Fibroblast of upper back skin (primary cell): ENCODE results near the gene MDGA2.

Source experiments
- DNase-seq: peaks from one replicate; pipeline ENCODE4 v3.0.0-alpha.2; 2013

The MDGA2 gene

GRCh38 chr14:47471075-47471474 lies 204.3 kb downstream of the MDGA2 start:
- DNase-seq: no peak

GRCh38 chr14:47466916-47467315 lies 208.5 kb downstream of the MDGA2 start:
- DNase-seq: no peak

- no peak for DNase-seq
Measured at GRCh38 chr14:47454025-47454424, 221.4 kb downstream of the MDGA2 start.

- no peak for DNase-seq
Measured at GRCh38 chr14:47447076-47447475, 228.3 kb downstream of the MDGA2 start.

GRCh38 chr14:47442211-47442610 lies 233.2 kb downstream of the MDGA2 start:
- peak; percentile 6 for DNase-seq

- no peak for DNase-seq
Measured at GRCh38 chr14:47439953-47440352, 235.5 kb downstream of the MDGA2 start.

GRCh38 chr14:47438650-47439140 lies 236.7 kb downstream of the MDGA2 start:
- DNase-seq: peak; percentile 65

DNA sequence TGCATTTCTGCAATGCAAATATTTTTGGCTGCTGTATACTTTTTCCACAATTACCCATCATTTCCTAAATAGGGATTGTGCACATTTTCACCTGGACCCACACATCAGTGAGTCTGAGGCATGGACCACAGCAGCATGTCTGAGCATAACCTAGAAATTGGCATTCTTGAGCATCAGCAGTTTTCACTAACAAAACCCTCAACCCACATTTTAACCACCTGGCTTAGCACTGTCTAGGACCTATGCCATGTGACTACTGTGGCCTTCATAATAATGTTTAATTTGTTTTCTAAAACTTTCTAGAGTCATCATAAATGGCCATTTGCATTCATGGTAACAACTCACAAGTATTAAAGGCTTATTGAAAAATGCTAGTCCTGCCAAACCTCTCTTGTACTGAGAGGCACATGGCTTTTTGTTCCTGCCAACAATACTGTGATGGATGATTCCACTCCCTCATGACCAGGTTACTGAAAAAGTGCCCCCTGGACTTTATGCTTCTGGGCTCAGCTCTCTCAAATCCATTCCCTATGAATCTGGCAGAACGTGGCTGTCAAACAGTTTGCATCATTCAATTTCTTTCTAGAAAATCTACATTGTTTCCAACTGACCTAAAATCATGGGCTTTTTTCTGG lies 240.0 kb downstream of the MDGA2 start:
- no peak for DNase-seq

DNA sequence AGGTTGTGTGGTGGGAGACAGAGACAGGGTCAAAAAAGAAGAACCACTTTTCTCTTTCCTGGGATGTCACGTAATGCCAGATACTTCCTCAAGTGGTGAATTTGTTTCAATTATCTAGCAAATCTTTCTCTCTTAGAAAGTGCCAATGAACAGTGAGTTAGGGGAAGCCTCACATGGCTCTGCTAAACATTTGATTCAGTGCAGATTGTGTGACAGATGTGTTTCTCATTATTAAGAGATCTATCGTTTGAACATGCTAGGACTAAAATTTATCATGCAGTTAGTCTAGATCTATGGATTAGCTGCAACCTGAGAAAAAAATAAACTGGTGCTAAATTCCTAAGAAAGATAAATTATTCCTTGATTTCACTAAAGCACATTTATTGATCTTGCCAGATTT lies 247.8 kb downstream of the MDGA2 start:
- DNase-seq: no peak

- DNase-seq: no peak
Measured at GRCh38 chr14:47425302-47425701, 250.1 kb downstream of the MDGA2 start.

- no peak for DNase-seq
Measured at GRCh38 chr14:47422191-47422590, 253.2 kb downstream of the MDGA2 start.

- DNase-seq: no peak
Measured at GRCh38 chr14:47411523-47411922, 263.9 kb downstream of the MDGA2 start.

DNA sequence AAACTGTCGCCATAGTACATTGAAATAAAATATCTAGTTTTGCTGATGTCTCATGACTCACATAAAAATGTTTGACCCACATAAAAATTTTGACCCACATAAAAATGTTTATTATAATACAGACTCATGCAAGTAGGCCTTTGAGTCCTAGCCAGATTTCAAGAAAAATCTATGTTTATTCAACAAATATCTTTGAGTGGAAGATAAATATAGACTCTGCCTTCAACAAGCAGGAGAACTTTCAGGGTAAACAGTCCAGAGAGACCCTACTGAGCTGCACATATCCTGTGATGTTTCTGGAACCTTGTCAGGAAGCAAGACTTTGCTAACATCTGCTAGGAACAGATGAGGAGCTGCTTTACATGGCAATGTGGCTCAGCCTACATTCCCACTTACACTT lies 283.1 kb downstream of the MDGA2 start:
- DNase-seq: no peak

DNA sequence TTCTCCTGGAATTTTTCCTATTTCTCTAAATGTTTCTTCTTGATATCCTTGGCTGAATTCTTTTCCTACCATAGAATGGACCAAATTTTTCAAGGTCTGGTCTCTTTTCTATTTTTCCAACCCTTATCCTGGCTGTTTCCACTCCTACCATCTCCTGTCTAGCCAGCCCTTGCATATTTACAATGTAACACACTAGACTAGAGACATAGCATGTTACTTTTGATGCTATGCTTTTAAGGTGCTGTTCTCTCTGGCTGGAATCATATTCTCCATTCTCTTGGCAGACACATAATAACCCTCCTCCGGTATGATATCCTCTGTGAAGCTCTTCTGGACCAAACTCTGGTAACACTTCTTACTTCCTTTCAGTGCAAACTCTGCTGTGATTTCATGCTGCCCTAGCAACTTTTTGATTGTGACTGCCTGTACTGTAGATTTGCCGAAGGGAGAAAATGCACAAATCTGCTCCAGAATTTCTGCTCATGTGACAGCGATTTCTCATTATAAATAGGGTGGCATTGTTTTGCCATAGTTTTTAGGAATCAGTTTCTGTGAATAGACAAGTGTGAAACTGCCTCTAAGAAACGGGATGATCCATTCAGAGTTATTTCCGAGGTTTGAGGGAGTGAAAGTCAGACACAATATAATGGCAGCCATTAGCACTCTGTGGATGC lies 284.4 kb downstream of the MDGA2 start:
- no peak for DNase-seq

DNA sequence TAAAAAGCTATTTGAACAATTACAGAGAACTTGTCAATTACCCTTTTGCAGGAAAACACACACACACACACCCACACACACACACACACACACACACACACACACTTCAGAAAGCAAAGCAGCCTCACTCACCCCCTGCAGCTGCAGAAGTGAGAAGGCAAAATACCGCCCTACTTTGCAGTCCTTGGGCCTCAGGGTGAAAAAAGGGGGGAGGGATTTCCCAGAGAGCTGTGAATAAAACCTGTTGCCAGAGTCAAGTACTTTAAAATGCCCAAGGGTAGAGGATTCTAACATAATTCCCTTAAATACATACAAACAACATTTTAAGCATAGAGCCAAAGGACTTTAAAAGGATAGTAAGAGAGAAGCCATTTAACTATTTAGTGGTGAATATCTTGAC lies 285.9 kb downstream of the MDGA2 start:
- no peak for DNase-seq

DNA sequence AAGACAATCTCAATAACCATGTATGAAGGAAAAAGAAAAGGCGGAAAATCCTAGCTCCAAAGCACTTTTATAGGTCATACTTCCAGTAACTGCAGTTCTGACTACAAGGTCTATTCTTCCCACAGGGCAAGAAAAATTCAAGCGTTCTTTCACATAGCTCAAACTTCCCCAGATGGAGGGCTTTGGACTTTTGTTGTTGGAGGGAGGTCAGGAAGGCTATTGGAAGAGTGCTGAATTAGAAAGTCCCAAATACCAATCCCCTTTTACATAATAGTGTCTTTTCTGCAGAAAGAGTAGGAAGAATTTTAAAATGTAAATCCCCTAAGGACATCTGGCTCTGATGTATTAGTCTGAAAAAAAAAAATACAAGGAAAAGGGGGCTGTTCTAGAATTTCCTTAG lies 309.4 kb downstream of the MDGA2 start:
- DNase-seq: no peak

- DNase-seq: no peak
Measured at GRCh38 chr14:47365233-47365632, 310.2 kb downstream of the MDGA2 start.

GRCh38 chr14:47353186-47353585 lies 322.2 kb downstream of the MDGA2 start:
- no peak for DNase-seq

DNA sequence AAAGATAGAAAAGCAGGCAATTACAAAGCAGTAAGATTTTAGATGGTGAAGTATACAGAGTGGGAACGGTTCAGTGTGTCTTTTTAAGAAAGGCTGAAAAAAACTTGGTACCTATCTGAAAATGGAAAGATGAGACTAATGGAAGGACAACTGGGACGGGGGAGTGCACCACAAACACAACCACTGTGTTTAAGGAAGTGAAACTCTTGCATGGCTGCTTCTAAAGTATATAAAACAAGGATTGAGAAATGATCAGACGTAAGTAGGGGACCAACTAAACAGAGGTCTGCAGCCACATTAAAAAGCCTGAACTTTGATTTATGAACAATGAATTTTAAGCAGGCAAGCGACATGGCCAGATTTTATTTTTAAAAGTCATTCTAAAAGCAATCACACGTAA lies 328.6 kb downstream of the MDGA2 start:
- DNase-seq: no peak

GRCh38 chr14:47345016-47345415 lies 330.4 kb downstream of the MDGA2 start:
- DNase-seq: no peak

- DNase-seq: no peak
Measured at GRCh38 chr14:47332939-47333338, 342.5 kb downstream of the MDGA2 start.

DNA sequence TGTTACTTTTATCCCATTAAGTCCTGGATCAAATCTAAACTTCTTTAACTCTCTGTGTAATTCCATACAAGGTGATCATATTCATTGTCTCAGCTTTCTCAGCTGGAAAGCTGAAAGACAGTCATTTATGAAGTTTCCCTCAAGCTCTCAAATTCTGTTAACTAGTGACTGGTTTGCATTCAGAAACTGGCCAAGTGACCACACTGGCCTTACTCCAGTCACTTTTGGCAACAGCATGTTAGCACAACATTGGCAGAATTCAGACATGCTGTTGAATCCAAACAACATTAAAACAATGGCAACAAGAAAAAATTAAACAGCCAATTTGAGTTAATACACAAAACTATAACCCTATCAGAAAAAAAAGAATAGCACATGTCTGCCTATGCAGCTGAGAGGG lies 343.3 kb downstream of the MDGA2 start:
- DNase-seq: no peak

DNA sequence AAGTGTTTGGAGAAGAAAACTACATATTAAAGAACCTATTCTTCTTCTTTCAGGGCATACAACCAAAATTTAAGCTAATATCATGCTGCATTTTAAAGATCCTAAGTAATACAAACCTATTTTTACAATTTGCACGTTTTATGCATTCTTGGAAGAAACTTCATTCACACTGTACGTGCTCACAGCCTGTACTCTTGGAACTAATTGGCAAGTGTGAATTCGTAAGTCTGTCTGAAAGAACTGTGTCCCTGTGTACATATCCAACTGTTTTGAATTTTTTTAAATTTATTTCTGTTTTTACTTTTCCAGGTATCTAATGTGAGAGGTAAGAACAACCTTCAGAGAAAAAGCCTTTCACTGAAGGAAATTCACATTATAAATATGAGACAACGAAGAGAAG lies 347.0 kb downstream of the MDGA2 start:
- no peak for DNase-seq

- DNase-seq: no peak
Measured at GRCh38 chr14:47327336-47327735, 348.1 kb downstream of the MDGA2 start.

GRCh38 chr14:47322751-47323150 lies 352.7 kb downstream of the MDGA2 start:
- DNase-seq: no peak
